Measurements from ENCODE around the gene ILDR2. TPM values are rescaled to one million over a fixed set of nuclear protein-coding genes. Genes with fewer than 3 reads are reported as not detected.

ILDR2 gene
- total RNA-seq, 1 donor from 2014 or later: 1.2 TPM

Other genes with a start within 250 kb of the ILDR2 start
- gene POGK, start 136.1 kb downstream of the ILDR2 start, total RNA-seq (ENCODE audit: unreplicated experiment): 42.2 TPM
- gene TADA1, start 99.3 kb downstream of the ILDR2 start, total RNA-seq (ENCODE audit: unreplicated experiment): 11.7 TPM
- gene MAEL, start 13.7 kb upstream of the ILDR2 start, total RNA-seq (ENCODE audit: unreplicated experiment): not detected
- gene GPA33, start 114.8 kb upstream of the ILDR2 start, total RNA-seq (ENCODE audit: unreplicated experiment): 0.10 TPM
- gene STYXL2, start 118.5 kb upstream of the ILDR2 start, total RNA-seq (ENCODE audit: unreplicated experiment): 1.9 TPM
- gene POU2F1, start 245.3 kb upstream of the ILDR2 start, total RNA-seq (ENCODE audit: unreplicated experiment): 24.5 TPM